IMR-90 (cell line): Measurements from ENCODE around the gene IGLL5. TPM values are rescaled to one million over a fixed set of nuclear protein-coding genes. Genes with fewer than 3 reads are reported as not detected.

Experiments
- ATAC-seq: fragments of 200-7000 bp; cut with Tn5 transposase; 2 replicates; pipeline ENCODE4 v1.9.1; 2020; ENCODE audit warnings: low read depth, mild to moderate bottlenecking, moderate library complexity
- BruUV-seq: library from RNA; stranded (reverse); fragments of 400-500 nt; replicated peaks from 2 replicates; lab custom pipeline; 2021; lab: Mats Ljungman, UMichigan
- CTCF ChIA-PET: fragments of 300-600 bp; formaldehyde crosslinking; extraction: SDS; loops from one replicate; lab custom pipeline; 2021; ENCODE audit warnings: antibody characterized with exemption; lab: Yijun Ruan, JAX
- POLR2A ChIA-PET: fragments of 300-600 bp; sonication (Branson Sonifier 250); formaldehyde crosslinking; loops from one replicate; lab custom pipeline; 2022; ENCODE audit warnings: antibody characterized with exemption; ENCODE audit not compliant: unreplicated experiment; lab: Charles Lee
- DNase-seq: peaks from one replicate; pipeline ENCODE4 v3.0.0; 2013
- H2AFZ ChIP-seq: replicated peaks from 2 replicates; pipeline ENCODE3; 2013; ENCODE audit warnings: low read length, mild to moderate bottlenecking; ENCODE audit not compliant: poor library complexity
- H2AK5ac ChIP-seq: 2 replicates; pipeline ENCODE4 v1.6.1; 2013; ENCODE audit warnings: low read depth, low read length, inconsistent platforms
- H2AK9ac ChIP-seq: replicated peaks from 2 replicates; pipeline ENCODE3; 2013; ENCODE audit warnings: mild to moderate bottlenecking, low read depth, low read length, moderate library complexity; ENCODE audit not compliant: poor library complexity
- H2BK120ac ChIP-seq: 2 replicates; pipeline ENCODE4 v1.6.1; 2013; ENCODE audit warnings: low read depth, low read length, inconsistent platforms
- H2BK15ac ChIP-seq: 3 replicates; pipeline ENCODE4 v1.6.1; 2013; ENCODE audit warnings: low read depth, low read length, inconsistent platforms
- H2BK20ac ChIP-seq: 2 replicates; pipeline ENCODE4 v1.6.1; 2013; ENCODE audit warnings: low read depth, mild to moderate bottlenecking, inconsistent platforms, low read length, moderate library complexity
- H2BK5ac ChIP-seq: 2 replicates; pipeline ENCODE4 v1.6.1; 2013; ENCODE audit warnings: mild to moderate bottlenecking, low read depth, low read length, inconsistent platforms; ENCODE audit not compliant: poor library complexity, severe bottlenecking
- H3K14ac ChIP-seq: replicated peaks from 2 replicates; pipeline ENCODE4 v1.6.1; 2013; ENCODE audit warnings: low read depth, low read length, inconsistent platforms
- H3K18ac ChIP-seq: 2 replicates; pipeline ENCODE4 v1.6.1; 2013; ENCODE audit warnings: low read depth, low read length, control low read depth
- H3K23ac ChIP-seq: 2 replicates; pipeline ENCODE4 v1.6.1; 2013; ENCODE audit warnings: low read depth, low read length, inconsistent platforms
- H3K27ac ChIP-seq: 2 replicates; pipeline ENCODE4 v1.5.1; 2013; ENCODE audit warnings: mild to moderate bottlenecking, control low read depth, low read length; ENCODE audit not compliant: insufficient read depth
- H3K27me3 ChIP-seq: 2 replicates; pipeline ENCODE4 v1.6.1; 2013; ENCODE audit warnings: low read length; ENCODE audit not compliant: control insufficient read depth, insufficient read depth
- H3K36me3 ChIP-seq: 2 replicates; pipeline ENCODE4 v1.6.1; 2013; ENCODE audit warnings: low read length, mixed read lengths; ENCODE audit not compliant: control insufficient read depth, insufficient read depth
- H3K4ac ChIP-seq: 2 replicates; pipeline ENCODE4 v1.6.1; 2013; ENCODE audit warnings: low read depth, low read length, inconsistent platforms
- H3K4me1 ChIP-seq: 2 replicates; pipeline ENCODE4 v1.6.1; 2013; ENCODE audit warnings: low read length, mixed read lengths; ENCODE audit not compliant: control insufficient read depth, insufficient read depth
- H3K4me2 ChIP-seq: 2 replicates; pipeline ENCODE4 v1.6.1; 2013; ENCODE audit warnings: low read depth, mild to moderate bottlenecking, control low read depth, low read length, moderate library complexity
- H3K4me3 ChIP-seq: 2 replicates; pipeline ENCODE4 v1.5.1; 2013; ENCODE audit warnings: low read depth, mild to moderate bottlenecking, control low read depth, low read length, moderate library complexity; ENCODE audit not compliant: insufficient read depth
- H3K56ac ChIP-seq: 2 replicates; pipeline ENCODE4 v1.6.1; 2013; ENCODE audit warnings: low read length, inconsistent platforms; ENCODE audit not compliant: insufficient read depth; ENCODE audit errors: extremely low read depth
- H3K79me1 ChIP-seq, 2 experiments: 2 replicates each; pipeline ENCODE4 v1.6.1; 2013; ENCODE audit warnings: low read length in 2 of 2, inconsistent platforms in 1 of 2, low read depth in 1 of 2
- H3K9ac ChIP-seq: 2 replicates; pipeline ENCODE4 v1.6.1; 2013; ENCODE audit warnings: low read depth, low read length, control low read depth
- H3K9me1 ChIP-seq: 2 replicates; pipeline ENCODE4 v1.6.1; 2013; ENCODE audit warnings: low read length, inconsistent platforms; ENCODE audit not compliant: insufficient read depth
- H3K9me3 ChIP-seq: 2 replicates; pipeline ENCODE4 v1.6.1; 2013; ENCODE audit warnings: low read length; ENCODE audit not compliant: control insufficient read depth, insufficient read depth
- H4K20me1 ChIP-seq: 2 replicates; pipeline ENCODE4 v1.6.1; 2013; ENCODE audit warnings: low read length, inconsistent platforms; ENCODE audit not compliant: insufficient read depth
- H4K5ac ChIP-seq: 2 replicates; pipeline ENCODE4 v1.6.1; 2013; ENCODE audit warnings: mild to moderate bottlenecking, low read depth, low read length, control low read depth
- H4K8ac ChIP-seq, 2 experiments: 2 replicates each; pipeline ENCODE4 v1.6.1; 2013; ENCODE audit warnings: low read depth in 2 of 2, low read length in 2 of 2, control low read depth in 1 of 2, inconsistent platforms in 1 of 2
- H4K91ac ChIP-seq: 2 replicates; pipeline ENCODE4 v1.6.1; 2013; ENCODE audit warnings: low read depth, low read length, inconsistent platforms; ENCODE audit not compliant: insufficient read depth
- BHLHE40 ChIP-seq: fragments of 150-350 bp; IDR thresholded peaks from 2 replicates; pipeline ENCODE4 v1.6.1; 2016; ENCODE audit warnings: mild to moderate bottlenecking, low read depth, low read length
- FOS ChIP-seq: fragments of 150-350 bp; IDR thresholded peaks from 2 replicates; pipeline ENCODE4 v1.6.1; 2016; ENCODE audit warnings: low read depth, low read length
- MAFK ChIP-seq: IDR thresholded peaks from 2 replicates; pipeline ENCODE4 v1.6.1; 2012; ENCODE audit warnings: low read depth, low read length, improper control_type of control experiment
- MXI1 ChIP-seq: IDR thresholded peaks from 2 replicates; pipeline ENCODE4 v1.6.1; 2012; ENCODE audit warnings: low read depth, mild to moderate bottlenecking, low read length, moderate library complexity, borderline replicate concordance
- SMC3 ChIP-seq: fragments of 150-350 bp; IDR thresholded peaks from 2 replicates; pipeline ENCODE4 v1.6.1; 2016; ENCODE audit warnings: low read depth, mild to moderate bottlenecking, antibody characterized with exemption, low read length, moderate library complexity
- WGBS, 2 experiments: methylation state at CpG; one replicate each; pipeline versions ENCODE4 v1.1.5 to v1.1.7; 2013; ENCODE audit warnings: missing lambda C conversion rate in 2 of 2; ENCODE audit not compliant: insufficient read length in 1 of 2; ENCODE audit errors: extremely low coverage in 2 of 2; 5-methylcytosine and 5-hydroxymethylcytosine counted together
- dilution Hi-C: fragments of 300-500 bp; cut with HindIII; formaldehyde crosslinking; loops from one replicate; pipeline ENCODE4 v1.14.3; 2018; ENCODE audit warnings: low sequenced_read_pairs; ENCODE audit not compliant: unreplicated experiment
- in situ Hi-C: fragments of 300-500 bp; cut with MboI; formaldehyde crosslinking; loops from 3 replicates; pipeline ENCODE4 v1.14.3; 2019; ENCODE audit warnings: low sequenced_read_pairs, inconsistent platforms, mixed read lengths
- intact Hi-C: fragments of 100-400 bp; cut with micrococcal nuclease; formaldehyde crosslinking; loops from 2 replicates; pipeline ENCODE4 v1.10.0; 2022
- polyA plus RNA-seq, 3 experiments: library from polyadenylated mRNA; depleted of rRNA; stranded (reverse); fragments of >200 nt; gene quantifications; 2 replicates each; pipeline ENCODE4 v1.2.3, GENCODE V29; 2012; ENCODE audit warnings: low replicate concordance in 1 of 3
- total RNA-seq: library from RNA; depleted of rRNA; stranded (reverse); fragments of >200 nt; gene quantifications from 2 replicates; pipeline ENCODE4 v1.2.3, GENCODE V29; 2012
- TF ChIP-seq, protein P1 (sequence below): fragments of 150-350 bp; IDR thresholded peaks from 2 replicates; pipeline ENCODE4 v1.6.1; 2016; ENCODE audit warnings: low read depth, mild to moderate bottlenecking, low read length, moderate library complexity, borderline replicate concordance
- TF ChIP-seq, protein P2 (sequence below): conservative IDR thresholded peaks from 2 replicates; pipeline ENCODE4 v1.5.1; 2012; ENCODE audit warnings: mild to moderate bottlenecking, low read depth, low read length, improper control_type of control experiment

IGLL5 gene
- total and polyA plus RNA-seq, 2 of the 4 experiments (the other 2 are of a cell fraction): not detected

DNA sequence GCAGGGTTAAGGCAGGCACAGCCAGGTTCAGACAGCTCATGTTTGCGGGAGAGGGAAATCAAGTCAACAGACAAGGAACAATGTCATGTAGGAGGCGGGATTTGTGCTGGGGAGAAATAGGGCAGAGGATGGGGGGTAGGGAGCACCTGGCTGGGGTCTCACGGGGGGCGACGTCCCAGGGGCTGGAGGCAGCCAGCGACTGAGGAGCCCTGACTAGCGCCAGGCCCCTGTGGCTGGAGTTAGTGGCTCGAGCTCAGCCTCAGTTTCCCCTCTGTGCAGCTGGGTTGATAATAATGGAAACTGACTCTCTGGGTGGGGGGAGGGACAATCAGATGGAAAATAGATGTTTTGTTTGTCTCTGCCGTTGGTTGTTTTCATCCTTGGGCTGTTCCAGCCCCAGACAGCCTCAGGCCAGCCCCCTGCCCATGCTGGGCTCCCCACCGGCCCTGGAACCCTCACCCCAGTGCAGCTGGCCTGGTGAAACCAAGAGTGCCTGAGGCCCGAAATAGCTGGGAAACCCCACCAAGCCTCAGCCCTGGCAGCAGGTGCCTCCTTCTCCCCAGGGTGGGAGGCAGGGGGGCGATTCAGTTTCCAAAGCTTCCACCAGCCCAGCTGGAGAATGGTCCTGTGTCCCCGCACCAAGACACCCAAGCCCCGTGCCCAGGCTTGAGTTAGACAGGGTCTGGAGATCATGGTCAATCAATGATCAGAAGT is 44.1 kb downstream of the IGLL5 start:
- TF ChIP-seq MAFK (no peak), FOS (no peak), MXI1 (no peak), SMC3 (no peak), BHLHE40 (no peak)
- TF ChIP-seq, protein P1, sequence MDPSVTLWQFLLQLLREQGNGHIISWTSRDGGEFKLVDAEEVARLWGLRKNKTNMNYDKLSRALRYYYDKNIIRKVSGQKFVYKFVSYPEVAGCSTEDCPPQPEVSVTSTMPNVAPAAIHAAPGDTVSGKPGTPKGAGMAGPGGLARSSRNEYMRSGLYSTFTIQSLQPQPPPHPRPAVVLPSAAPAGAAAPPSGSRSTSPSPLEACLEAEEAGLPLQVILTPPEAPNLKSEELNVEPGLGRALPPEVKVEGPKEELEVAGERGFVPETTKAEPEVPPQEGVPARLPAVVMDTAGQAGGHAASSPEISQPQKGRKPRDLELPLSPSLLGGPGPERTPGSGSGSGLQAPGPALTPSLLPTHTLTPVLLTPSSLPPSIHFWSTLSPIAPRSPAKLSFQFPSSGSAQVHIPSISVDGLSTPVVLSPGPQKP: no peak
- TF ChIP-seq, protein P2, sequence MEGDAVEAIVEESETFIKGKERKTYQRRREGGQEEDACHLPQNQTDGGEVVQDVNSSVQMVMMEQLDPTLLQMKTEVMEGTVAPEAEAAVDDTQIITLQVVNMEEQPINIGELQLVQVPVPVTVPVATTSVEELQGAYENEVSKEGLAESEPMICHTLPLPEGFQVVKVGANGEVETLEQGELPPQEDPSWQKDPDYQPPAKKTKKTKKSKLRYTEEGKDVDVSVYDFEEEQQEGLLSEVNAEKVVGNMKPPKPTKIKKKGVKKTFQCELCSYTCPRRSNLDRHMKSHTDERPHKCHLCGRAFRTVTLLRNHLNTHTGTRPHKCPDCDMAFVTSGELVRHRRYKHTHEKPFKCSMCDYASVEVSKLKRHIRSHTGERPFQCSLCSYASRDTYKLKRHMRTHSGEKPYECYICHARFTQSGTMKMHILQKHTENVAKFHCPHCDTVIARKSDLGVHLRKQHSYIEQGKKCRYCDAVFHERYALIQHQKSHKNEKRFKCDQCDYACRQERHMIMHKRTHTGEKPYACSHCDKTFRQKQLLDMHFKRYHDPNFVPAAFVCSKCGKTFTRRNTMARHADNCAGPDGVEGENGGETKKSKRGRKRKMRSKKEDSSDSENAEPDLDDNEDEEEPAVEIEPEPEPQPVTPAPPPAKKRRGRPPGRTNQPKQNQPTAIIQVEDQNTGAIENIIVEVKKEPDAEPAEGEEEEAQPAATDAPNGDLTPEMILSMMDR: no peak
- no peak overlapping the region for H3K27ac ChIP-seq
- no peak overlapping the region for H4K8ac ChIP-seq
- DNase-seq (no peak), ATAC-seq (no peak)
- no peak overlapping the region for H4K91ac ChIP-seq
- 47% methylated on average over 7 of the region's 14 CpGs; no CpG with 5 or more reads in 1 of the 2 experiments for WGBS, 2 experiments
- H2AK5ac ChIP-seq: no peak overlapping the region
- ChIA-PET CTCF (no interaction called here), POLR2A (interaction anchor here (0.6 kb wide), 1 partner anchor 1053 kb away, joined by 6 read pairs; no protein-coding TSS in a partner anchor)
- H4K5ac ChIP-seq: no peak overlapping the region
- no peak overlapping the region for H3K9ac ChIP-seq
- H3K27me3 ChIP-seq: no peaks in the 10 kb centered on the region
- H3K4me3 ChIP-seq: no peak overlapping the region
- no peak overlapping the region for H3K4me2 ChIP-seq
- no TSS peak for BruUV-seq
- intact Hi-C loops: no loop called here
- no peaks in the 10 kb centered on the region for H3K4me1 ChIP-seq
- in situ Hi-C loops: no loop called here
- H2AFZ ChIP-seq: no peak overlapping the region
- no peak overlapping the region for H2BK15ac ChIP-seq
- H4K20me1 ChIP-seq: no peaks in the 10 kb centered on the region
- no peak overlapping the region for H3K23ac ChIP-seq
- no peak overlapping the region for H2BK5ac ChIP-seq
- H3K9me3 ChIP-seq: no peaks in the 10 kb centered on the region
- no peak overlapping the region for H2BK120ac ChIP-seq
- no peaks in the 10 kb centered on the region for H3K9me1 ChIP-seq
- H3K79me1 ChIP-seq: no peaks in the 10 kb centered on the region
- no peak overlapping the region for H3K18ac ChIP-seq
- no peak overlapping the region for H3K14ac ChIP-seq
- H3K56ac ChIP-seq: no peak overlapping the region
- H2AK9ac ChIP-seq: no peak overlapping the region
- H3K4ac ChIP-seq: no peak overlapping the region
- no peaks in the 10 kb centered on the region for H3K36me3 ChIP-seq
- dilution Hi-C loops: no loop called here
- no peak overlapping the region for H2BK20ac ChIP-seq
